SK-N-MC (cell line): Measurements from ENCODE around the gene LOXHD1.

ENCODE experiments used
- EZH2 ChIP-seq: fragments of 200-600 bp; sonication (generic); IDR thresholded peaks from one replicate; pipeline ENCODE4 v1.6.1; 2017; ENCODE audit warnings: antibody characterized with exemption
- POLR2AphosphoS5 ChIP-seq: IDR thresholded peaks from 2 replicates; pipeline ENCODE4 v1.6.1; 2012; ENCODE audit warnings: mild to moderate bottlenecking, low read depth, low read length, borderline replicate concordance

DNA sequence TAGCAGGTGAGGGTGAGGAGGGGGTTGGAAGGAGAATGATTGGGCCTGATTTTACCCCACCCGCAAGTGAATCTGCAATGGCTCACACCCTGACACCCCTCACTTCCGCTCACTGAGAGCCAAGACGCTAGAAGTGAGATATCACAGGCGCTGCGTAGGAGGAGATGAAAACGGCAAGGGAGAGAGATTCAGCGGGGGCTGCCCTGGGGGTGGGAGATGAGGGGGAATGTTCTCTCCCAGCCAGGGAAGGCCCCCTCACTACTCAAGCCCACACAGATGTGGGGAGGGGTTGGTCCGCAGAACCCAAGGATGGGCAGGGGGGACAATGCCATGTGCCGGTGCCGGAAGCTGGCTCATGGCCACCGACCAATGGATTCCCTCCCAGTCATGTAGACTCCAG is 32.9 kb downstream of the LOXHD1 start:
- TF ChIP-seq POLR2AphosphoS5 (no peak), EZH2 (no peak)
